Stomach (tissue), 4 donors: Measurements from ENCODE around the gene ARHGEF3.

Experiments
- CTCF ChIP-seq, 7 experiments: fragments of 450-650 bp in 4 of 7; fragments of 200-600 bp in 3 of 7; sonication (generic) in 3 of 7; IDR thresholded peaks; one replicate each; pipeline ENCODE4 v1.5.1; 2016 to 2019; ENCODE audit warnings: antibody characterized with exemption in 7 of 7, control low read depth in 2 of 7, mild to moderate bottlenecking in 1 of 7
- EP300 ChIP-seq: sonication (generic); formaldehyde crosslinking; IDR thresholded peaks from one replicate; pipeline ENCODE4 v1.6.1; 2017; ENCODE audit warnings: antibody characterized with exemption
- POLR2A ChIP-seq, 4 donors: fragments of 450-650 bp; IDR thresholded peaks; one replicate each; pipeline ENCODE4 v1.6.1; 2016; ENCODE audit warnings: antibody characterized with exemption in 4 of 4, control low read depth in 2 of 4, mild to moderate bottlenecking in 1 of 4, moderate library complexity in 1 of 4

DNA sequence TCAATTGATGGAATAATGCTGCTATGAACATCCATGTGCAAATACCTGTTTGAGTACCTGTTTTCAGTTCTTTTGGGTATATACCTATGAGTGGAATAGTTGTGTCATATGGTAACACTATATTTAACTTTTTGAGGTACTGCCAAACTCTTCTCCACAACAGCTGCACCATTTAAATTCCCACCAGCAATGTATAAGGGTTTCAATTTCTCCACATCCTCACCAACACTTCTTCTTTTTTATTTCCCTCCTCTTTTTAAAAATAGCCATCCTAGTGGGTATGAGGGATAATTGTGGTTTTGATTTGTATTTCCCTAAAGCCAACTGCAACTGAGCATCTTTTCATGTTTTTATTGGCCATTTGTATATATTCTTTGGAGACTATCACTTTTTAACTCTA is 31.3 kb upstream of the ARHGEF3 start:
- TF ChIP-seq EP300 (no peak), CTCF (IDR thresholded peaks at IDR 0.05) (no peak), POLR2A (IDR thresholded peaks at IDR 0.05) (no peak)
